Right renal cortex interstitium (tissue), 3 donors: ENCODE measurements around the gene GAL. TPM values are rescaled to one million over a fixed set of nuclear protein-coding genes. Genes with fewer than 3 reads are reported as not detected.

Source experiments
- DNase-seq, 3 donors: peaks; one replicate each; pipeline ENCODE4 v3.0.0-alpha.2; 2013; ENCODE audit warnings: low read depth in 3 of 3, low spot score in 2 of 3
- polyA plus RNA-seq, 3 donors: library from polyadenylated mRNA; unstranded; fragments of 120-200 nt; gene quantifications; one replicate each; pipeline ENCODE4 v1.2.1, GENCODE V29; 2013; ENCODE audit not compliant: insufficient read length in 3 of 3

Gene GAL
- polyA plus RNA-seq, 3 donors, result 0.16 TPM; not detected in 2

DNA sequence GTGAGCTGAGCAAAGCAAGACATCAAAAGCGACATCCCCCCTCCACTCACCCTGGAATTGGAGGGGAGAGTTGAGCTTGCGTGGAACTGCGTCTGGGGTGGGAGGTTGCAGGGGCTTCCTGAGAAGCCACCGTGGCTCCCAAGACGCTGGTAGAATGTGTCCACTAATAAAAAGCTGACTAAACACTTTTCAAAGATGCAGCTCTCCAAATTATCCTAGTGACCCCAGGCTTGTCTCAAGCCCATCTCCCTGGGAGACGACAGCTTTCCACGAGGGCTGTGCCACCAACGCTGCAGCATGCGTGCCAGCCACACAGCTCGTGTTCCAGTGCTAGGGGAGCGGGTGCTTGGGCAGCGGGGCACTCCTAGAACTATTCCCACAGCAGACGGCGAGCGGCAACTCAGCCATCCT lies 6.3 kb upstream of the GAL start:
- DNase-seq, result no peak

DNA sequence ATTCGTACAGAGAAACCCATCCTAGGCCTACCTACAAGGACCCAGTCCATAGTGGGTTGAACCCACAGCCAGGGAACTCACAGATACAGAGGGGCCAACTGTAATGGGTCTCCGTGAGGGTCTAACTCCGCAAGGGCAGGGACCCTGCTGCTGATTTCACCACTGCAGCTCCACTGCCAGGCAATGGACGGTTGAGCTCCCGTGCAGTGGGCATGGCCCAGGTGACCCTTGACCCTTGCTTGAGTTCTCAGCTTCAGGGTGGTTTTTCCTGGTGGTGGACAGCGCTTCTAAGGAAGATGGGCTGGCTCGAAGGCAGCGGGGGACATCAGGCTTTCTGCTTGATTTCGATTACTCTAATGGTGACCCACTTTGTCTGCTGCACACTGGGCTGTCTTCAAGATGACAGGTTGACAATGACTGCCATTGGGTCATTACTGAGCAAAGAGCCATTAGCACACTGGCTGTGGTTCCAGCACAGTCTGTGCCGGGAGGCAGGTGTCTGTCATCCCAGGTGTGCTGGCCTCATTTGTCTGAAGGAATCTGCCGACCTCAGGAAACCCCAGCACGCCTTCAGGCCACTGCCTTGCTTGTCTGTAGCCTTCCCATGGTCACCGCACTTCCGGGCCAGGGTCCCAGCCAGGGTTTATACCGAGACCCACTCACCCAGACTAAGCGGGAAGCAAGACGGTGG lies 3.7 kb upstream of the GAL start:
- no peak for DNase-seq

DNA sequence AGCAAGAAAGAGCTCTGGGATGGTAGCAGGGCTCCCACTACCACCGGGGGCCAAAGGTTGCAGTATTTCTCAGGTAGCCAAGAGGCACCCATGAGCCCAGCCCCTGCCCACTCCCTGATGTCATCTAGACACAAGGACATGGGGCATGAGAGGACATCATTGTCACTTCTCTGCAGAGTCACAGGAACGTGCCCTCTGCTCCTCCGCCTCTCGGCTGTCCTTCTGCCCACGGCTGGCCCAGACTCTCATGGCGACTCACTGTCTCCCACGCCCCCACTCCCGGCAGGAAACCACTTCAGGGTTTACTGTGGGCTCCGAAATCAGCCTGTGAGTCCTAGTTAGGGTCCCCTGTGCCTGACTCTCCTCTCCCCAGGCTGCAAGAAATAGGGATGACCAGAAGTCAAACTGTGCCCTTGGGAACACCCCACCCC lies 1.8 kb upstream of the GAL start:
- DNase-seq, result no peak

DNA sequence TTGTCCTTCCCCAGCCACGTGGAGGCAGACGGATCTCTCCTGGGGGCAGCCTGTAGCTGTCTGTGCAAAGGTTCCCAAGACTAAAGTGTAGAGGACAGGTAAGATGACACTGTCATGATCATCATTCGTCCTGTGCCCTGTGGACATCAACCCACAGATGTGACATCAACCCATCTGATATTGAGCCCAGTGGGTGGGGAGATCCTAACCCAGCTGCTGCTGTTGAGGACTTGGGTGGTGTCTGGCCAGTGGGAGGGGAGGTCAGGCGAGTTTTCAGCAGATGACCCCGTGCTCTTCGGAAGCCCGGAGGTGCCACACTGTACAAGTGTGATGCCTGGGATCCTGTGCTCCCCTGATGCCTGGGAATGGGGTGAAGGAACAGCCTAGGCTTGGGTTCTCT lies 1.2 kb upstream of the GAL start:
- DNase-seq, result no peak

DNA sequence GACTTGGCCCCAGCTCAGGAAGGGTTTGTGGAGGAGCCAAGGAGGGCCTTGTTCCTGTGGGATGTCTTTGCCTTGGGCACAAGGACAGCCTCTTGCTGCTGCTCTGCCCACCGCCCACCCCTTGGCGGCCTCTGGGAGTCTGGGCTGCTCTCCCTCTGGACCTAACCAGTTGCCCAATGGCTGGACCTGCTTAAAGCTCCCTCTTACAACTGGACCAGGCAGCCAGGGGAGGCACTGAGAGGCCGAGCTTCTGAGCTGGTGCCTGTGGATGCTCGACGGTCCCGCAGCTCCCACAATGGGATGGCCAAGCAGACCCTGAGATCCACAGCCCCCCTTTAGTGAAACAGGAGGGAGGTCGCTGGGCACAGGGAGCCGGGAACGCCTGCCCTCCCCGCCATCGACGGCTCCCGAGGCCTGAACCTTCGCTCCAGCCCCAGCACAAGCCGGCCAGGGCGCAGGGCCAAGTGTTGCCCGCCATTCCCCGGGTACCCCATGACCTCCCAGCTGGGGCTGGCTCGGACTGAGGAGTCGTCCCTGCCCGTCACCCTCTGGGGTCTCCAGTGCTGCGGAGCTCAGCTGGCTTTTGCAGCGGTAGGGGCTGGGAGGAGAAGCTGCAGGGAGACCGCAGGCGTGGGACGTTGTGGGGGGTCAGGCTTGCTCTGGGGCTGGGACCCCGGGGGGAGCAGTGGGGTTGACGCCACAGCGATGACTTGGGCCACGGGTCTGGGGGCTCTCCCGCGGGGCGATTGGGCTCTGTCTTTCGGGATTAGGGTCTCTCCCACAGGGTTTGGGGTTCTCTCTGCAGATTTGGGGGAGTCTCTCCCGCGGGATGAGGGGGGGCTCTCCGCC lies 584 bp upstream of the GAL start:
- no peak for DNase-seq

DNA sequence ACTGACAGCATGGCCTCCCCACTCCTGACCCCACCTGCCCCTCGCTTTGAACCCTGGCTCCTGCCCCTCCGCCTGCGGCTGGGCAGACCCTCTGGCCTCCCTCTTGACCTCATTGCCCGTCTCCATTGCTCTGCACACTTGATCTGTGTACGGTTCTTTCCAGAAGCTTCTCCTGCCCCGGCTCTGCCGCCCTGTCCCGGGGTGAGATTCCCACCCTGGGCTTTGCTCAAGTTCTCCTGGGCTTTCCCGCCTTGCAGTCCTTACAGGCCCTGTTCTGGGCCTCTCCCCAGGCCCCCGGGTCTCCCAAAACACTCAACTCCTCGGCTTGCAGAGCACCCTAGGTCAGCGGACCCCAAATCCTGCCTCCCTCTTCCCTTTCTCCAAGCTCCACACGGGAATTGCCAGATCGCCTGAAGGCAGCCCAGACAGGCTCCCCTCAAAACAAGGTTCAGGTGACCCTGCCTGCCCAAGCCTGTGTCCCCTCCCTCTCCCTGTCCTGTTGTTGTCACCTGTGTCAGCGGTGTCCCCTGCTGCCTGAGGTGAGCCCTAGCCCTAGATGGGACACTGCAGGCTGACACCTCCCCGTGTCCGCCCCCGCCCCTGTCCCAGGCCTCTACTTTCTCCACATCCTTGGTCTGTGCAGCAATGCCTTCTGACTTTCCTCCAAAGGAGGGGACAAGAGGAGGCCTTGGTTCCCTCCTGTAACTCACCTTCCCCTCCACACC lies 1.5 kb downstream of the GAL start:
- DNase-seq, result no peak

DNA sequence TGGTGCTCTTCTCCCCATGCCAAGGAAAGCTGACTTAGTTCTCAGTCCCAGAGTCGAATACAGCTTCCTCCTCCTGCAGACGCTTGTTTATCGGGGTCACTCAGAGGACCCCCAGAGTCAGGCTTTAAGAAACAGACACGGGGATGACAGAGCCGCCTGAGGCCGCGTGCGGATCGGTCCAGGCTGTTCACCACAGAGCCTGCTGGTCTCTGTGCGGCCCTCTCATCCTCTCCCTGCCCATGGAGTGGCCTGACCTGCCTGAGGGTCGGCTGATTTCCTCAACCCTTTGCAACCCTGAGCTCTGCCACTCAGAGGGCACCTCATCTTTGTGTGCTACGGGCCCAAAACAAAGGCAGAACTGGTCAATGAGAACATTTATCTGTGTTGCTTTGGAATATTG lies 2.1 kb downstream of the GAL start:
- no peak for DNase-seq

DNA sequence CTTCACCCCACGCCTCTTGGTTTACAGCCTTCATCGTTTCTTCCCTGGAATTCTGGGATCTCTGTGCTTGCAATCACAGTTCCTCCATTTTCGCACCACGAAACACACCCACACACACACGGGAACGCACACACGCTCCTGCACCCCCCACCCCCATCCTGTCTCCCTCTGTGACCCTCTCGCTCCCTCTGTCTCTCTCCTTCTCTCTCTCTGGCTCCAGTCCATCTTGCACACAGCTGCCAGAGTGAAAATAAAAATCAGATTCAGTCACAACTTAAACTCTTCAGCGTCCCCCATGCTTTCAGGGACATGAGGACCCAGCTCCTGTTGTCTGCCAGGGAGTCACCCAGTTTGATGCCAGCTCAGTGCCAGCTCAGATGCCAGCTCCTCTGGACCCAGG lies 3.0 kb downstream of the GAL start:
- DNase-seq, result no peak

DNA sequence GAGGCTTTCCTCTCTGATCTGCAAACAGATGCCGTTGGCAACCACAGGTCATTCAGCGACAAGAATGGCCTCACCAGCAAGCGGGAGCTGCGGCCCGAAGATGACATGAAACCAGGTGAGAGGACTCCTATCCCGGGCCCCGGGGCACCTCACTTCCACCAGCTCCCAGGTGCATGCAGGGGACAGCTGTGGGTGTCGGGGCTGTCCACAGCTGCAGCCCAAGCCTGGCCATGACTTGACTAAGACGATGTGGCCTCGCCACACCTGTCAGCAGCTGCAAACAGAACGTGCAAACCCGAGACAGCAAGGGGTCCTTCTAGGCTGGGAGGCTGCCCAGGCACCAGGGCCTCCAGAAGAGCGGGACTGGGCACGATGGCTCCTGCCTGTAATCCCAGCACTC lies 3.6 kb downstream of the GAL start:
- DNase-seq, result no peak

DNA sequence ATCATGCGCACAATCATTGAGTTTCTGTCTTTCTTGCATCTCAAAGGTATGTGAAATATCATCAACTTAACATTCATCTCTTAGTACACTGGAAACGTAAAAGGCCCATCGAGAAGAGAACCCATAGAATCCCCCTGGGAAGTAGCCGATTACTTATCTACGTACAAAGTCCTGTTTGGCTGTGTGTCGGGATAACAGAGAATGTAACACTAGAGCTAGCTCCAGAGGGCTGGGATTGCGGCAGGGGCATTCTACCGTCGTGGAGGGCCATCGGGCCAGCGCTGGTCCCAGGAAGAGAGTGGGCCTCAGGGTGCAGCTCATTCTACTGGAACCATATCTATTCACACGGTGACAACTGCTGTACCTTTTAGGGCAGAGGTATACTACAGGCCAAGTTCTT lies 4.5 kb downstream of the GAL start:
- DNase-seq, result no peak

DNA sequence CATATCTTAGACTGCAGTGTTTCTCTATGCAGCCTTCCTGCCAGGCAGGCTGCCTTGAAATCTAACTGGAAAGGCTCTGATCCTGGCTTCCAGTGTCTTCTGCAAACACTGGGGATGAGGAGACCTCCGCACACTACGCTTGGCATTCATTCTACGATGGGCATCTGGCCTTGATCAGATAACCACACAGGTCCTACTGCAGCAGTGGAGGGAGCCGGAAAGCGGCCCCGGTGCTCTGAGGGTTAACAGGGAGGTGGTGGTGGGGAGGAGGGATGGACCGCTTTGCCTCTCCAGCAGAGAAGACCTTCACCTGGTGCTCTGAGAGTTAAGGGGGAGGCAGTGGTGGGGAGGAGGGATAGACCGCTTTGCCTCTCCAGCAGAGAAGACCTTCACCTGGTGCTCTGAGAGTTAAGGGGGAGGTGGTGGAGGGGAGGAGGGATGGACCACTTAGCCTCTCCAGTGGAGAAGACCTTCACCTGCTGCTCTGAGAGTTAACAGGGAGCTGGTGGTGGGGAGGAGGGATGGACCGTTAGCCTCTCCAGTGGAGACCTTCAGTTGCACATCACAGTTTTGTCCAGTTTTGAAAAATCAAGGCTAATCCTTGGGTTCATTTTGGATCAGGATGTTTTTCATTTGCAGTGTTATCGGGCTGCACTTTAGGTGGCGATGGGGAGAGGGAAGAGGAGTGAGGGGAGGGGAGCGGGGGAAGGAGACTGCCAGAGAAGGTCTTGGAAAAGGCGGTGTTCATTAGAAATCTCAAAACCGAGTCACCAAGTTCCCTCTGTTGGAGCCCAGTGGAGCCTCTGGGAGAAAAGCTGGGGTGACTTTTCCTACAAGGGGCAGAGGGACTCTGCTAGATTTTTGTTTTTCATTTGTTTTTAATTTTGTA lies 5.6 kb downstream of the GAL start:
- DNase-seq, result no peak

DNA sequence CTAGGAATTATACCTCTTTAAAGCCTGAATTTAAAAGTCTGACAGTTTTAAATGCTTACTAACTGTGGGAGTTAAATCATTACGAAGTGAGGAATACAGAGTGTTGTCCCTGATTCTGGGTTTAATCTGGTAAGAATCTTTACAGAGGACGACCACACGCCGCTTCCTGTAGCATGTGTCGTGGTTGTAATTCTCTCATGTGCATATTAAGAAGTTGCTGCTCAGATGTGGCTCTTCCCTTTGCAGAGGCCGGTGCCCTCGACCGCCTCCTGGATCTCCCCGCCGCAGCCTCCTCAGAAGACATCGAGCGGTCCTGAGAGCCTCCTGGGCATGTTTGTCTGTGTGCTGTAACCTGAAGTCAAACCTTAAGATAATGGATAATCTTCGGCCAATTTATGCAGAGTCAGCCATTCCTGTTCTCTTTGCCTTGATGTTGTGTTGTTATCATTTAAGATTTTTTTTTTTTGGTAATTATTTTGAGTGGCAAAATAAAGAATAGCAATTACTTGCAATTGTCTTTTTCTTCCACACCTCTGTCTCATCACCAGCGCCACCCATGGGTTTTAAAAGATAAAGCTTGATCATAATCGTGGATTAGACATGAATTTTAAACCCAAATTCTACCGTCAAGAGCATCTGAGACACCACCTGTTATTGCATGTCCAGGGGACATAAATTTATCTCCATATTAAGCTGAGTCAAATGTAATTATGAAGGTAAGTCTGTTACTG lies 6.5 kb downstream of the GAL start:
- DNase-seq, result no peak

DNA sequence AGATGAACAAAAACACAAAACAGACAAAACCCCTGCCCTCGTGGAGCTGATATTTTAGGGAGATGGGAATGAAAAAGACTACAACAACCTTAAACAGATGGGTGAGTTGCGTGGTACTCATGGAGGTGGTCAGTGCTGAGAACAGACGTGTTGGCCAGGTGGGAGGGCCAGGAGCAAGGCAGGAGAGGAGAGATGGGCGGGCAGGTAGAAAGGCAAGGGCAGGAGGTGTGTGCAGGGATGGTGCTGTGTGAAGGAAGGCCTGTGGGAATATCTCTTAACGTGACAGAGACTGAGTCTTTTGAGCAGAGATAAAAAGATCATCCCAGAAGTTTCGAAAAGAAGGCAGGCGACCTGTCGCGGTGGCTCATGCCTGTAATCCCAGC lies 7.0 kb downstream of the GAL start:
- no peak for DNase-seq

DNA sequence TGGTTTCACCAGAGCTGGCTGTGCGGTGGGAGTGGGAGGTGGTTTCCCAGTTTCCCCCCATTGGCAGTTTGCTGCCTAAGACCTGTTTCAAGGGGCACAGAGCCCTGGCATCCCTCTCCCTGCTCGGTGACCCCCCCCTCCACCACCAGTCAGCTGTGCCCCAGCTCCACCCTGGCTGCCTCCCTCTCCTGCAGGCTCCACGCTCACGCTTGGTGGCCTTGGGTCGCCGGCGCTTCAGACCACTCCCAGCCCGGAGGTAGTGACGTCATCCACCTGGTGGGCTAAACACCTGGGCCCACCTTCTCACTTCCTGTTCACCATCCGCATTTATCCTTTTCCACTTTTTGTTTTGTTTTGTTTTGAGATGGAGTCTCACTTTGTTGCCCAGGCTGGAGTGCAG lies 7.8 kb downstream of the GAL start:
- no peak for DNase-seq

DNA sequence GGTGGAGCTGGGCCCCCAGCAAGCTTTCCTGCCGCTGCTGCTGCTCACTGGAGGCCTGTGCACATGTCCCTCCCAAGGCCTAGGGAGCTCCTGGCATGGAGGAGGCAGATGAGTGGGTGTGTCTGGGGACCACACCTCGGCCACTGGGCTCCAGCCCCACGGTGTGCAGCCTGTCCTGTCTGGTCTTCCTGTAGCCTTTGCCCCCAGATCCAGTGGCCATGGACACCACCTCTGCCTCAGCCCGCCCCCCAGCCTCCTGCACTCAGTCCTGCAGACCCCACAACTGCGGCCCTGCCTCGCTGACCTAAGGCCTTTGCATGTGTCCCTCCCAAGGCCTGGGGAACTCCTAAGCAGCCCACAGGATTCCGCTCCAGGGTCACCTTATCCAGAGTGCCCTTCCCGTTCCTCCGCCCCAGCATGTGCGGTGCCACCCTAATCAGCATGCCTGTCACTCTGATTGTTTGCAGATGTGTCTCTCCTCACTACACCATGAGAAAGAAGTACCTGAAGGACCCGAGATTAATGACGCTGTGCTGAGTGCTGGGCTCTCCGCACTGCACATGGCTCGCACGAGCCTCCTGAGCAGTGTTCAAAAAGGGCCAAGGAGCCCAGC lies 8.6 kb downstream of the GAL start:
- no peak for DNase-seq

DNA sequence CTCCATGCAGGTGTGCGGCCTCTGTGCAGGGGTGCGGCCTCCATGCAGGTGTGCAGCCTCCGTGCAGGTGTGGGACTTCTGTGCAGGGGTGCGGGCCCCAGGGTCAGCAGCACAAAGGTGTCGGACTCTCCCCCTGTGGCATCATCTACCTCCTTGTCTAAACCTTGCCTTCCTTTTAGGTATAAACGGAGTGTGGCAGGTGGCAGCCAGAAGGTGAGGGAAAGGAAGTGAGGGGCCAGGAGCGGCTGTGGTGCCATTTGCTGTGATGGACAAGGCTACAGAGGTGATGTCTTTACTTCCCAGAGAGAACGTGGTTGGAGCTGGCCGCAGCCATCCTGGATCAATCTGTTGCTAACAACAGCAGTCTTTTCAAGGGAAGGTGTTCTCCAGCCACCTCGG lies 9.1 kb downstream of the GAL start:
- DNase-seq, result no peak

DNA sequence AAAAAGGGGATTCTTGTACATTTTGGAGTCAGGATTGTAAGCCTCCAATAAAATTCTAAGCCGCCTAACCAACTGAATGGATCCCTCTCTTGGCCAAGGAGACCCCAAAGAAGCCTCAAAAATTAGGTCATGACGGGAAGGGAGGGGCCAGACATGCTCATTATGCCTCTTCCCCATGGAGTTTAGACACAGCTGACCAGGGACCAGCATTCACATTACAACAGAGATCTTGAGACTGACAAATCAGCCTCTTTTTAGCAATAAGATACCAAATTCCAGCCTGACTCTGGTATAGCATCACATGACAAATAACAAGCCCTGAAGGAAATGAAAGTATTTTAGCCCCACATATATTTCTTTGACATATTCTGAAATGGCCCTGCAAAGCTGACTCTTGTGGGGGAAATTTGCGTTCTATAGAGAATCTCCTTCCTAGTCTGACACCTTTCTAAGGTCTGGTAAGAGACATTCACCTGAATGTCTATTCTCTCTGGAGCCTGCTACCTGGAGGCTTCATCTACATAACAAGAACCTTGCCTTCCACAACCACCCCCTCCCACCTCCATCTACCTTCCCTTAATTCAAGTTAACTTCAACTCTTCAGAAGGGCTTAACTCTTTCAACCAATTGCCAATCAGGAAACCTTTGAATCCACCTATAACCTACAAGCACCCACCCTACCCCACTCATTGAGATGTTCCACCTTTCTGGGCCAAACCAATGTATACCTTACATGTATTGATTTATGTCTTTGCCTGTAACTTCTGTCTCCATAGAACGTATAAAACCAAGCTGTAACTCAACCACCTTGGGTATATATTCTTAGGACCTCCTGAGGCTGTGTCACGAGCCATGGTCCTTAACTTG lies 10.3 kb downstream of the GAL start:
- DNase-seq, result no peak

DNA sequence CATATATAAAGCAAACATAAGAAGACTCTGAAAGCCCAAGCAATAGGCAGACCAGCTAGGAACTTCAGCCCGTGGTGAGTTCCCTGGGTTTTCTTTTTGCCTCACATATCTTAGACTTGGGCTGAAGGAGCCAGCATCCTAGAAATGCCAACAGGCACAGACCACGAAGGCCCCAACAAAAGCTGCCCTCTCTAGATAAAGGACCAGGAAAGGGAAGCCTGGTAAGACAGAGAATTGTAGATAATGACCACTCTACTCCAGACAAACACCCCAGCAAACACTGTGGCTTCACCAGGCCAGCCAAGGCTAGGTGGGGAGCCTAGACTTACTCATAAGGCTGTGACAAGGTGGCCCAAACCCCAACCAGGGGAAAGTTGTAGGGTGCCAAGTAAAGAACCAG lies 11.2 kb downstream of the GAL start:
- DNase-seq, result no peak

DNA sequence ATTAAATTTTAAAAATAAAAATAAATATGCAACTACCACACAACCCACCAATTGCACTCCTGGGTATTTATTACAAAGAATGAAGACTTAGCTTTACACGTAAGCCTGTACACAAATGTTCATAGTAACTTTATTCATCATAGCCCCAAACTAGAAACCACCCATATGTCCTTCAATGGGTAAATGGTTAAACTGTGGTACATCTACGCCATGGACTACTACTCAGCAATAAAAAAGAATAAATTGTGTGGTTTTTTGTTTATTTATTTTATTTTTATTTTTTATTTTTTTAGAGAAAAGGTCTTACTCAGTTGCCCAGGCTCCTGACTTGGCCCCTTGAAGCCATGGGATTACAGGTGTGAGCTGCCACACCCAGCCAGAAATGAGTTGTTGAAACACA lies 14.6 kb downstream of the GAL start:
- DNase-seq, result no peak
